Body of pancreas (tissue), 4 donors: ENCODE data around the gene HOXC12. TPM values are rescaled to one million over a fixed set of nuclear protein-coding genes. Genes with fewer than 3 reads are reported as not detected.

Experiments used
- ATAC-seq: fragments of 150-250 bp; one replicate; pipeline ENCODE4 v1.9.1; 2016
- DNase-seq, 4 donors: peaks; one replicate each; pipeline ENCODE4 v3.0.0-alpha.2; 2019
- H3K27ac ChIP-seq, 4 donors: fragments of 200-600 bp; sonication (generic); 1 replicate in 3 of 4; 2 replicates in 1 of 4; pipeline versions ENCODE4 v1.5.1 to v1.6.1; 2016 to 2019; ENCODE audit warnings: mild to moderate bottlenecking in 1 of 4, mixed read lengths in 1 of 4, moderate library complexity in 1 of 4
- H3K27me3 ChIP-seq, 2 donors: fragments of 200-600 bp; sonication (generic); one replicate each; pipeline ENCODE4 v1.6.0; 2016; ENCODE audit warnings: mild to moderate bottlenecking in 1 of 2
- H3K36me3 ChIP-seq, 2 donors: fragments of 200-600 bp; sonication (generic); replicated peaks in 1 of 2; 2 replicates each; pipeline ENCODE4 v1.5.1; 2016; ENCODE audit warnings: low read depth in 2 of 2; ENCODE audit not compliant: insufficient read depth in 1 of 2
- H3K4me1 ChIP-seq: fragments of 200-600 bp; sonication (generic); one replicate; pipeline ENCODE4 v1.6.0; 2016
- H3K4me3 ChIP-seq, 2 donors: fragments of 200-600 bp; sonication (generic); 1 replicate in 1 of 2; 2 replicates in 1 of 2; pipeline ENCODE4 v1.5.1; 2016 to 2019
- H3K9me3 ChIP-seq, 3 donors: fragments of 200-600 bp; sonication (generic); 1 replicate in 2 of 3; 2 replicates in 1 of 3; pipeline ENCODE4 v1.5.1; 2016
- CTCF ChIP-seq, 7 experiments: fragments of 450-650 bp in 4 of 7; fragments of 200-600 bp in 3 of 7; sonication (generic) in 3 of 7; IDR thresholded peaks; one replicate each; pipeline ENCODE4 v1.5.1; 2016 to 2019; ENCODE audit warnings: antibody characterized with exemption in 7 of 7
- POLR2A ChIP-seq, 3 donors: fragments of 450-650 bp; IDR thresholded peaks; one replicate each; pipeline ENCODE4 v1.6.1; 2016; ENCODE audit warnings: antibody characterized with exemption in 3 of 3, mild to moderate bottlenecking in 2 of 3
- WGBS, 2 donors: methylation state at CpG; one replicate each; pipeline ENCODE4 v1.1.5; 2017; 5-methylcytosine and 5-hydroxymethylcytosine counted together
- intact Hi-C: fragments of 100-400 bp; cut with DNase I; formaldehyde crosslinking; loops from one replicate; pipeline ENCODE4 v1.15.1; 2023
- total RNA-seq, 2 donors: library from RNA; depleted of rRNA; stranded (reverse); fragments of >200 nt; gene quantifications; one replicate each; pipeline ENCODE4 v1.1.0, GENCODE V29; 2016

The HOXC12 gene
- total RNA-seq, 2 donors from 2014 or later: not detected

GRCh38 chr12:53995002-53995377, 40.3 kb downstream of the HOXC12 start:
- H3K27me3 ChIP-seq: peaks cover 6 to 77% of the 10 kb centered on the region in 2 donors
- DNase-seq (no peak), ATAC-seq (no peak)
- TF ChIP-seq CTCF (IDR thresholded peaks at IDR 0.05): no peak
- no peak for TF ChIP-seq POLR2A (IDR thresholded peaks at IDR 0.05)
- intact Hi-C loops: no loop called here
- H3K9me3 ChIP-seq: no peaks in the 10 kb centered on the region
- no peak overlapping the region for H3K27ac ChIP-seq
- 9 to 11% methylated on average over 16 to 17 of the region's 17 CpGs for WGBS, 2 donors
- H3K4me1 ChIP-seq: peaks cover 39% of the 10 kb centered on the region
- H3K4me3 ChIP-seq: no peak overlapping the region
- H3K36me3 ChIP-seq: no peaks in the 10 kb centered on the region

GRCh38 chr12:53995378-53996239, 40.9 kb downstream of the HOXC12 start:
- H3K27ac ChIP-seq: no peak overlapping the region
- DNase-seq (peak in 1 of 4 donors; percentile 40), ATAC-seq (peak; percentile 24)
- WGBS, 2 donors: 13 to 16% methylated on average over 40 to 43 of the region's 48 CpGs
- peaks cover 45% of the 10 kb centered on the region for H3K4me1 ChIP-seq
- H3K9me3 ChIP-seq: no peaks in the 10 kb centered on the region
- peaks cover 11 to 77% of the 10 kb centered on the region in 2 donors for H3K27me3 ChIP-seq
- TF ChIP-seq POLR2A (IDR thresholded peaks at IDR 0.05): no peak
- no peak for TF ChIP-seq CTCF (IDR thresholded peaks at IDR 0.05)
- no peaks in the 10 kb centered on the region for H3K36me3 ChIP-seq
- no peak overlapping the region for H3K4me3 ChIP-seq
- intact Hi-C loops: no loop called here

- no peak overlapping the region for H3K27ac ChIP-seq
- H3K9me3 ChIP-seq: no peaks in the 10 kb centered on the region
- TF ChIP-seq POLR2A (IDR thresholded peaks at IDR 0.05) (no peak), CTCF (IDR thresholded peaks at IDR 0.05) (no peak)
- WGBS, 2 donors: 44 to 53% methylated on average over 28 to 29 of the region's 29 CpGs
- H3K4me3 ChIP-seq: no peak overlapping the region
- peaks cover 47% of the 10 kb centered on the region for H3K4me1 ChIP-seq
- no peaks in the 10 kb centered on the region for H3K36me3 ChIP-seq
- peaks cover 11 to 79% of the 10 kb centered on the region in 2 donors for H3K27me3 ChIP-seq
- ATAC-seq (no peak), DNase-seq (no peak)
- intact Hi-C loops: no loop called here
Measured at GRCh38 chr12:53996240-53997203, 41.8 kb downstream of the HOXC12 start.

- TF ChIP-seq POLR2A (IDR thresholded peaks at IDR 0.05) (no peak), CTCF (IDR thresholded peaks at IDR 0.05) (no peak)
- H3K9me3 ChIP-seq: no peaks in the 10 kb centered on the region
- H3K27ac ChIP-seq: no peak overlapping the region
- H3K27me3 ChIP-seq: peaks cover 11 to 85% of the 10 kb centered on the region in 2 donors
- no peak overlapping the region for H3K4me3 ChIP-seq
- peaks cover 47% of the 10 kb centered on the region for H3K4me1 ChIP-seq
- 13 to 19% methylated on average over 31 to 35 of the region's 35 CpGs for WGBS, 2 donors
- intact Hi-C loops: no loop called here
- DNase-seq (no peak), ATAC-seq (no peak)
- H3K36me3 ChIP-seq: no peaks in the 10 kb centered on the region
Measured at GRCh38 chr12:53997204-53998109, 42.8 kb downstream of the HOXC12 start.
